GM21723 (cell line): Measurements from ENCODE around the gene NGEF.

ENCODE experiments used
- ATAC-seq: cut with Tn5 transposase; IDR thresholded peaks from one replicate; pipeline ENCODE4 v1.9.1; 2021; ENCODE audit warnings: mild to moderate bottlenecking, moderate library complexity; ENCODE audit not compliant: unreplicated experiment

NGEF gene

GRCh38 chr2:232876161-232876977, 136.7 kb downstream of the NGEF start:
- no peak for ATAC-seq

GRCh38 chr2:232875256-232876121, 137.6 kb downstream of the NGEF start:
- ATAC-seq = no peak

GRCh38 chr2:232874677-232875223, 138.3 kb downstream of the NGEF start:
- no peak for ATAC-seq

GRCh38 chr2:232873909-232874641, 139.0 kb downstream of the NGEF start:
- no peak for ATAC-seq

GRCh38 chr2:232873292-232873908, 139.7 kb downstream of the NGEF start:
- ATAC-seq = no peak

- ATAC-seq = no peak
Observed at GRCh38 chr2:232872826-232873225, 140.2 kb downstream of the NGEF start.

- no peak for ATAC-seq
Observed at GRCh38 chr2:232871835-232872736, 141.0 kb downstream of the NGEF start.

- ATAC-seq = no peak
Observed at GRCh38 chr2:232871418-232871834, 141.6 kb downstream of the NGEF start.

- no peak for ATAC-seq
Observed at GRCh38 chr2:232870766-232871371, 142.2 kb downstream of the NGEF start.

GRCh38 chr2:232870018-232870765, 142.9 kb downstream of the NGEF start, which contains the start of gene SNORC:
Gene SNORC, plus strand, starts transcription at chr2:232870264. Its CDS starts 78 bp downstream, at chr2:232870342.
- no peak for ATAC-seq

- no peak for ATAC-seq
Observed at GRCh38 chr2:232869138-232870017, 143.7 kb downstream of the NGEF start.

GRCh38 chr2:232866104-232866503, 147.0 kb downstream of the NGEF start:
- ATAC-seq = no peak

- ATAC-seq = no peak
Observed at GRCh38 chr2:232865165-232865564, 147.9 kb downstream of the NGEF start.

- no peak for ATAC-seq
Observed at GRCh38 chr2:232863996-232864395, 149.1 kb downstream of the NGEF start.

GRCh38 chr2:232861353-232861752, 151.7 kb downstream of the NGEF start:
- no peak for ATAC-seq

- ATAC-seq = no peak
Observed at GRCh38 chr2:232860593-232861241, 152.3 kb downstream of the NGEF start.
